Left lung (tissue), 10 donors: ENCODE measurements around the gene PPT1. TPM values are rescaled to one million over a fixed set of nuclear protein-coding genes. Genes with fewer than 3 reads are reported as not detected.
A peak's percentile ranks its signal among the peaks of the same experiment; 100 is the strongest.

Experiments
- ATAC-seq: fragments of 200-7000 bp; cut with Tn5 transposase; one replicate; pipeline ENCODE4 v1.9.1; 2020; ENCODE audit warnings: moderate library complexity
- DNase-seq, 4 donors: peaks; one replicate each; pipeline ENCODE4 v3.0.0-alpha.2; 2013 to 2020
- H3K27ac ChIP-seq, 2 donors: fragments of 200-600 bp; sonication (generic) in 1 of 2; one replicate each; pipeline versions ENCODE4 v1.5.0 to v1.8.0; 2020 to 2021
- H3K27me3 ChIP-seq, 2 donors: fragments of 200-600 bp; sonication (generic) in 1 of 2; one replicate each; pipeline versions ENCODE4 v1.5.0 to v1.8.0; 2020 to 2021
- H3K36me3 ChIP-seq, 2 donors: fragments of 200-600 bp; sonication (generic) in 1 of 2; one replicate each; pipeline versions ENCODE4 v1.5.0 to v1.8.0; 2020 to 2021
- H3K4me1 ChIP-seq, 2 donors: fragments of 200-600 bp; one replicate each; pipeline ENCODE4 v1.8.0; 2021
- H3K4me3 ChIP-seq, 2 donors: fragments of 200-600 bp; sonication (generic) in 1 of 2; one replicate each; pipeline versions ENCODE4 v1.5.0 to v1.8.0; 2020 to 2021; ENCODE audit warnings: mild to moderate bottlenecking in 1 of 2
- H3K9me3 ChIP-seq, 2 donors: fragments of 200-600 bp; sonication (generic) in 1 of 2; one replicate each; pipeline versions ENCODE4 v1.5.0 to v1.8.0; 2020 to 2021
- intact Hi-C, 2 donors: fragments of 100-400 bp; cut with DNase I; formaldehyde crosslinking; loops; one replicate each; pipeline versions ENCODE4 v1.11.2 to v1.14.2; 2022
- polyA plus RNA-seq, 6 donors: library from polyadenylated mRNA; unstranded; fragments of 120-200 nt; gene quantifications; one replicate each; pipeline ENCODE4 v1.2.1, GENCODE V29; 2013; ENCODE audit not compliant: insufficient read length in 6 of 6
- total RNA-seq, 2 donors: library from RNA; stranded (reverse); fragmentation: NEBNext Ultra II Directional; extraction: Animal tissue kit (Norgen Biotek cat#: 25700); gene quantifications; one replicate each; pipeline ENCODE4 v1.2.1, GENCODE V29; 2021
- TF ChIP-seq, protein P1 (sequence below), 2 donors: fragments of 200-600 bp; sonication (generic) in 1 of 2; IDR thresholded peaks; one replicate each; pipeline versions ENCODE4 v1.5.0 to v1.8.0; 2021; ENCODE audit warnings: antibody characterized with exemption in 2 of 2
- donor health status: DM: no; HTN: yes; CAD: no.
- donor health status: DM: no; HTN: no; CAD: no.

PPT1 gene
- total and polyA plus RNA-seq, 8 donors = 87.3 to 195 (median 99.8) TPM

DNA sequence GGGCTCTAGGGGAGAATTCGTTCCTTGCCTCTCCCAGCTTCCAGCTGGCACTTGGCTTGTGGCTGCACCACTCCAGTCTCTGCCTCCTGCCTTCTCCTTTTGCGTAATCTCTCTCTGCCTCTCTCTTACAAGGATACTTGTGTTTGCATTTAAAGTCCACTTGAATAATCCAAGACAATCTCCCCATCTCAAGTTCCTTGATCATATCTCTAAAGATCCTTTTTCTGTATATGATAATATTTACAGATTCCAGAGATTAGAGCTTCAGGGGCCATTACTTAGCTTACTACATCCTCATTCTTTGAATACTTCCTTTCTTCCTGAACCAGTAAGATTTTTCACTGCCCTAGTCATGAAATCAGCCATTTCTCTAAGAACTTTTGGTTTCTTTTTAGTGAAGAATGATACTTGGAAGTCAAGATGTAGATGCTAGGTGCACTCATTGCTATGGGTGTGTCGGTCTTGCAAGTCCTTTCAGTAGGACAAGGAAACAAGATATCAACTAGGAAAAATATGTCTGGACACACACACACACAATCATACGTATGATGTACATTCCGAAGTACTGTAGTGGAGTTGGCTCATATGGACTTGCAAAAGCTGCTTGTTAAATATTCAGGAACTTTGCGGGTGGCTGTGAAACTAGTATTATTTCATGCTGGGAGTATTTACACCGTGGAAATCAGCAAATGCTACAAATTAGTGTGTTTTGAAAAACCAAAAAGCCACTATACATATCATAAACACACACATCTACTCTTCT, 43.3 kb upstream of the PPT1 start:
- no peaks in the 10 kb centered on the region for H3K36me3 ChIP-seq
- peaks cover 0 to 6% of the 10 kb centered on the region in 2 donors for H3K4me1 ChIP-seq
- peaks cover 0 to 8% of the 10 kb centered on the region in 2 donors for H3K27me3 ChIP-seq
- DNase-seq (peak in 1 of 4 donors; percentile 53), ATAC-seq (peak; percentile 82)
- peak overlapping the region; percentile 61 to 63 for H3K27ac ChIP-seq
- no peaks in the 10 kb centered on the region for H3K9me3 ChIP-seq
- TF ChIP-seq, protein P1, sequence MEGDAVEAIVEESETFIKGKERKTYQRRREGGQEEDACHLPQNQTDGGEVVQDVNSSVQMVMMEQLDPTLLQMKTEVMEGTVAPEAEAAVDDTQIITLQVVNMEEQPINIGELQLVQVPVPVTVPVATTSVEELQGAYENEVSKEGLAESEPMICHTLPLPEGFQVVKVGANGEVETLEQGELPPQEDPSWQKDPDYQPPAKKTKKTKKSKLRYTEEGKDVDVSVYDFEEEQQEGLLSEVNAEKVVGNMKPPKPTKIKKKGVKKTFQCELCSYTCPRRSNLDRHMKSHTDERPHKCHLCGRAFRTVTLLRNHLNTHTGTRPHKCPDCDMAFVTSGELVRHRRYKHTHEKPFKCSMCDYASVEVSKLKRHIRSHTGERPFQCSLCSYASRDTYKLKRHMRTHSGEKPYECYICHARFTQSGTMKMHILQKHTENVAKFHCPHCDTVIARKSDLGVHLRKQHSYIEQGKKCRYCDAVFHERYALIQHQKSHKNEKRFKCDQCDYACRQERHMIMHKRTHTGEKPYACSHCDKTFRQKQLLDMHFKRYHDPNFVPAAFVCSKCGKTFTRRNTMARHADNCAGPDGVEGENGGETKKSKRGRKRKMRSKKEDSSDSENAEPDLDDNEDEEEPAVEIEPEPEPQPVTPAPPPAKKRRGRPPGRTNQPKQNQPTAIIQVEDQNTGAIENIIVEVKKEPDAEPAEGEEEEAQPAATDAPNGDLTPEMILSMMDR (IDR thresholded peaks at IDR 0.05) = no peak
- intact Hi-C loops = loop anchor here in 1 of 2 donors (5.0 kb wide), 1 partner anchor 197 kb away; no protein-coding TSS in a partner anchor
- no peak overlapping the region for H3K4me3 ChIP-seq

DNA sequence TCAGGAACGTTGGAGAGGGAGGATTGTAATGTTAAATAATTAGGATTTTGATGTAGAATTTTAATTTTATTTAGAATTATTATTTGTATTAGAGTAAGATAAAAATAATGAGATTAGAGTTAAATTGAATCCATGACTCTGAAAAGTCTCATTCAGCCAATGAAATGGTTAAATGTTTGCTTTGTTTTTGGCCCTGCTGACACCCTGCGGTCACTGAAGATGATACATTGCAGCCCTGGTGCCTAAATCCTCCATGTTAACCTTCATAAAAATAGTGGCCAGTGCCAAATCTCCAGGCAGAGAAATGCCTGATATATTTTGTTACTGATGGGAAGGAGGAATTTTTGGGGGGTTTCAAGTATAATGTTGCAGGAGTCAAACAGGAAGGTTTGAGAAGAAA, 36.8 kb upstream of the PPT1 start:
- no peak for DNase-seq
- Histone ChIP-seq H3K9me3 (no peaks in the 10 kb centered on the region), H3K27me3 (peaks cover 0 to 48% of the 10 kb centered on the region in 2 donors), H3K27ac (no peak overlapping the region), H3K4me3 (no peak overlapping the region), H3K36me3 (no peaks in the 10 kb centered on the region), H3K4me1 (peaks cover 0 to 5% of the 10 kb centered on the region in 2 donors)
- ATAC-seq = no peak
- TF ChIP-seq, protein P1 (IDR thresholded peaks at IDR 0.05) = no peak
- intact Hi-C loops = no loop called here

DNA sequence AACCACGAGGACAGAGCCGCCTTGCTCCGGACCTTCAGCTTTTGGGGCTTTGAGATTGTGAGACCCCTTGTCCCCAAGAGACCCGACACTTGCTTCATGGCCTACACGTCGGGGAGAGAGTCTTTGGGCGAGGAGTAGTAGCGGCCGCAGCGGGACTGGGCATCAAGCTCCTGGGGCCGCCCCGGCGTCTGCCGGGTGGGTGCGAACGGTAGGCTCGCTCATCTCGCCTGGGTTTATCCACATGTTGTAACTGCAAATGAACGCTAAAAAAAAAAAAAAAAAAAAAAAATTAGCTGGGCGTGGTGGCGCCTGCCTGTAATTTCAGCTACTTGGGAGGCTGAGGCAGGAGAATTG, 36.2 kb upstream of the PPT1 start:
- ATAC-seq (no peak), DNase-seq (no peak)
- Histone ChIP-seq H3K36me3 (no peaks in the 10 kb centered on the region), H3K27ac (no peak overlapping the region), H3K4me3 (no peak overlapping the region), H3K9me3 (no peaks in the 10 kb centered on the region), H3K4me1 (peaks cover 0 to 5% of the 10 kb centered on the region in 2 donors), H3K27me3 (peaks cover 0 to 49% of the 10 kb centered on the region in 2 donors)
- TF ChIP-seq, protein P1 (IDR thresholded peaks at IDR 0.05) = no peak
- intact Hi-C loops = no loop called here

DNA sequence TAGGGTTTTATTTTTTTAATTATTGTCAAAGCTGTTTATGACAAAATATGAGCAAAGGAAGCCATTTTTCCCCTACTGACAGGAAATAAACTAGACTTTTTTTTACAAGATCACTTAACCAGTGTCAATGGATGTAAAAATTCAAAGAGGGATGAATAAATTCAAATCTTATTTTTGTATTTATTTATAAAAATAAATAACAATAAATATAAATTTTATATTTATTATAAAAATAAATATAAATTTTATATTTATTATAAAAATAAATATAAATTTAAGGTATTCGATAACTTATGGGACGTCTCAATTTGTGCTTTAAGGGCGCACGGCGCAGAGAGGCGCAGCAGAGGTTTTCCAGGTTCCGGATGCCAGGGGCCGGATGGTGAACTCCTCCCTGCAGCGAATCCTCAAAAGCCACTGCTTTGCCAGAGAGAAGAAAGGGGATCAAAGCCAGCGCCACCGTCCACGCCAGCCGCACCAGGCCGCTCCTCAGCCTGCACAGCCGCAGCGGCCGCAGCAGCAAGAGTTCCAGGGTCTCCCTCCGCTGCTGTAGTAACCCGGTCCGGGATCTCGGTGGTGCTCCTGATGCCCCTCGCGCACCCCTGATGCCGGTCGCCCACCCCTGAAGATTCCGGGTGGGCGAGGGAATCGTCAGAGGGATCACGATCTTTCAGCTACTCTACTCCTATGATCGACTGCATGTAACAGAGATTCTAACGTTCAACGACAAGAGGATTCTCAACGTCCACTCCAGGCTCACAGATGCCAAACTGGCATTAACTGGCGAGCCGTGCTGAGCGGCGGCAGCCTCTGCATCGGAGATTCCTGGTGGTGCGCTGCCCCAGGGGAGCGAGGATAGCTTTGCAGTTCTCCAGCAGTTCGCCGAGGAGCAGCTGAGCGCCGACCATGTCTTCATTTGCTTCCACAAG, 35.6 kb upstream of the PPT1 start:
- no peaks in the 10 kb centered on the region for H3K36me3 ChIP-seq
- TF ChIP-seq, protein P1 (IDR thresholded peaks at IDR 0.05) = no peak
- H3K27ac ChIP-seq = no peak overlapping the region
- DNase-seq (no peak), ATAC-seq (peak; percentile 25)
- H3K4me1 ChIP-seq = peaks cover 0 to 5% of the 10 kb centered on the region in 2 donors
- intact Hi-C loops = no loop called here
- H3K27me3 ChIP-seq = peaks cover 0 to 53% of the 10 kb centered on the region in 2 donors
- H3K9me3 ChIP-seq = no peaks in the 10 kb centered on the region
- no peak overlapping the region for H3K4me3 ChIP-seq

DNA sequence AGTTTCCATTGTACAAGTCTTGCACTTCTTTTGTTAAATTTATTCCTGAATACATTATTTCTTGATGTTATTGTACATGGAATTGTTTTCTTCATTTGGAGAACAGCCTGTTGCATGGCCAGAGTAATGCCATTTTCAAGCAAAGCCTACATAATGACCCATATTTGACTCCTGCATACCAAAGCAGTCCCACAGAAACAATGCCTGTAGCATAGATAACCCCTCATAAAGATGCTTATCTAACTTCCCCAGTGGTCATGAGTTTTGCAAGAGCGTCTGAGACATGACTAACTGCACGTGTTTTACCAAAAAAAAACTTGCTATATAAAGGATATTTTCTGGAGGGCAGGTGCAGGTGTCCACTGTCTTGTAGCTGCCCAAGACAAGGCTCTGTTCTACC, 33.8 kb upstream of the PPT1 start:
- intact Hi-C loops = no loop called here
- H3K27ac ChIP-seq = no peak overlapping the region
- H3K36me3 ChIP-seq = no peaks in the 10 kb centered on the region
- H3K4me1 ChIP-seq = peaks cover 0 to 5% of the 10 kb centered on the region in 2 donors
- ATAC-seq = no peak
- TF ChIP-seq, protein P1 (IDR thresholded peaks at IDR 0.05) = no peak
- H3K9me3 ChIP-seq = no peaks in the 10 kb centered on the region
- H3K27me3 ChIP-seq = peaks cover 0 to 53% of the 10 kb centered on the region in 2 donors
- DNase-seq = no peak
- no peak overlapping the region for H3K4me3 ChIP-seq
